Measurements from ENCODE around the gene PVRIG. TPM values are rescaled to one million over a fixed set of nuclear protein-coding genes. Genes with fewer than 3 reads are reported as not detected.
"Not testable (repeated sequence)": the region's sequence is repeated elsewhere in the genome, so short reads cannot be mapped to it uniquely, and the experiment has no call there.

PVRIG gene
- total RNA-seq, 1 experiment from 2014 or later, result 0.70 TPM

- not testable (repeated sequence) for H3K4me1 ChIP-seq (ENCODE audit: insufficient read depth, low read length); H3K36me3 Mint-ChIP-seq (ENCODE audit: insufficient read depth in 1 of 3, low read depth in 3 of 3); H3K4me2 ChIP-seq (ENCODE audit: insufficient read depth, insufficient read length, low read length); H4K5ac ChIP-seq (ENCODE audit: insufficient read length, low read depth, low read length); H3K79me2 ChIP-seq (ENCODE audit: insufficient read depth, low read length); H3K23ac ChIP-seq (ENCODE audit: insufficient read length, low read depth, low read length); H2BK120ac ChIP-seq (ENCODE audit: low read depth, low read length, poor library complexity, severe bottlenecking); H4K91ac ChIP-seq (ENCODE audit: insufficient read length, low read depth, low read length); H3K9ac ChIP-seq (ENCODE audit: extremely low read depth, insufficient read length, low read length); H2AK5ac ChIP-seq (ENCODE audit: insufficient read length, low read length); H3K4ac ChIP-seq (ENCODE audit: low read depth, low read length); H2BK5ac ChIP-seq (ENCODE audit: insufficient read length, low read length); H3K27me3 Mint-ChIP-seq (ENCODE audit: low read depth); H2AFZ ChIP-seq (ENCODE audit: low read length); H2BK12ac ChIP-seq (ENCODE audit: insufficient read length, low read depth, low read length); H2BK20ac ChIP-seq (ENCODE audit: low read depth, low read length, poor library complexity, severe bottlenecking); H3K9me3 Mint-ChIP-seq; H2BK15ac ChIP-seq (ENCODE audit: low read depth, low read length); H3K79me1 ChIP-seq (ENCODE audit: insufficient read depth, low read depth, low read length, poor library complexity, severe bottlenecking); H3K23me2 ChIP-seq (ENCODE audit: insufficient read length, low read depth, low read length, poor library complexity, severe bottlenecking); H3K9me3 ChIP-seq (ENCODE audit: control insufficient read depth, low read depth, low read length); H3K56ac ChIP-seq (ENCODE audit: insufficient read length, low read depth, low read length); H3K14ac ChIP-seq (ENCODE audit: insufficient read depth, low read length); H3T11ph ChIP-seq (ENCODE audit: low read length); DNase-seq; H4K8ac ChIP-seq (replicated peaks; ENCODE audit: insufficient read length, low read depth, low read length); H3K27me3 ChIP-seq (ENCODE audit: insufficient read depth, low read length); H3K4me3 Mint-ChIP-seq; H4K20me1 ChIP-seq (ENCODE audit: control insufficient read depth, insufficient read depth, insufficient read length)
- Histone ChIP-seq H3K27ac (ENCODE audit: insufficient read length, low read depth, low read length) (peak overlapping the region; percentile 60), H3K18ac (ENCODE audit: insufficient read length, low read depth, low read length) (peak overlapping the region; percentile 21)
- Mint-ChIP-seq H3K4me1 (peaks cover 46 to 57% of the 10 kb centered on the region in 2 experiments), H3K27ac (peak overlapping the region; percentile 98 to 99 (median 98); a peak in 6 of 7 replicates)
- no CpG with 5 or more reads among the region's 9 CpGs for WGBS (ENCODE audit: extremely low coverage, insufficient read length, low lambda C conversion rate)
Observed at GRCh38 chr7:100246865-100247137, 27.1 kb downstream of the PVRIG start.

Measured in H9 (cell line).